Measurements from ENCODE around the gene SPOCK2. TPM values are rescaled to one million over a fixed set of nuclear protein-coding genes. Genes with fewer than 3 reads are reported as not detected.
"Not testable (repeated sequence)": the region's sequence is repeated elsewhere in the genome, so short reads cannot be mapped to it uniquely, and the experiment has no call there.

SPOCK2 gene
- total RNA-seq, 1 donor from 2014 or later, result 63.7 TPM

DNA sequence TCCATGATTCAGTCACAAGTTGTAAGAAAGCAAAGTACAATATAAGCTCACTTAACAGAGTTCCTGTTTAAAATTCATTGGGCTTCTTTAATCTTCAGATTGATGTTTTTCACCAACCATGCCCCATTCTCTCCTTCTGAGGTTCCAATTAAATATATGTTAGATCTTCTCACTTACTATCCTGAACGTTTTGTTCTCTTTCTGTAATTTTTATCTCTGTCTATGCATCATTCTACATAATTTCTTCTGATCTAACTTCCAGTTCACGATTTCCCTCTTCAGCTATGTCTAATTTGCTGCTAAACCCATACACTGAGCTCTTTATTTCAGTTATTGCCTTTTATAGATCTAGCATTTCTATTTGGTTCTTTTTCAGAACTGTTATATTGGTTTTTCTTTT is 28.0 kb upstream of the SPOCK2 start:
- no peak for DNase-seq (ENCODE audit: low read depth)
- H3K4me3 ChIP-seq (ENCODE audit: low read depth, low read length), result no peak overlapping the region
- TF ChIP-seq, protein P1, sequence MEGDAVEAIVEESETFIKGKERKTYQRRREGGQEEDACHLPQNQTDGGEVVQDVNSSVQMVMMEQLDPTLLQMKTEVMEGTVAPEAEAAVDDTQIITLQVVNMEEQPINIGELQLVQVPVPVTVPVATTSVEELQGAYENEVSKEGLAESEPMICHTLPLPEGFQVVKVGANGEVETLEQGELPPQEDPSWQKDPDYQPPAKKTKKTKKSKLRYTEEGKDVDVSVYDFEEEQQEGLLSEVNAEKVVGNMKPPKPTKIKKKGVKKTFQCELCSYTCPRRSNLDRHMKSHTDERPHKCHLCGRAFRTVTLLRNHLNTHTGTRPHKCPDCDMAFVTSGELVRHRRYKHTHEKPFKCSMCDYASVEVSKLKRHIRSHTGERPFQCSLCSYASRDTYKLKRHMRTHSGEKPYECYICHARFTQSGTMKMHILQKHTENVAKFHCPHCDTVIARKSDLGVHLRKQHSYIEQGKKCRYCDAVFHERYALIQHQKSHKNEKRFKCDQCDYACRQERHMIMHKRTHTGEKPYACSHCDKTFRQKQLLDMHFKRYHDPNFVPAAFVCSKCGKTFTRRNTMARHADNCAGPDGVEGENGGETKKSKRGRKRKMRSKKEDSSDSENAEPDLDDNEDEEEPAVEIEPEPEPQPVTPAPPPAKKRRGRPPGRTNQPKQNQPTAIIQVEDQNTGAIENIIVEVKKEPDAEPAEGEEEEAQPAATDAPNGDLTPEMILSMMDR (conservative IDR thresholded peaks at IDR 0.05; ENCODE audit: low read depth, low read length), result no peak

DNA sequence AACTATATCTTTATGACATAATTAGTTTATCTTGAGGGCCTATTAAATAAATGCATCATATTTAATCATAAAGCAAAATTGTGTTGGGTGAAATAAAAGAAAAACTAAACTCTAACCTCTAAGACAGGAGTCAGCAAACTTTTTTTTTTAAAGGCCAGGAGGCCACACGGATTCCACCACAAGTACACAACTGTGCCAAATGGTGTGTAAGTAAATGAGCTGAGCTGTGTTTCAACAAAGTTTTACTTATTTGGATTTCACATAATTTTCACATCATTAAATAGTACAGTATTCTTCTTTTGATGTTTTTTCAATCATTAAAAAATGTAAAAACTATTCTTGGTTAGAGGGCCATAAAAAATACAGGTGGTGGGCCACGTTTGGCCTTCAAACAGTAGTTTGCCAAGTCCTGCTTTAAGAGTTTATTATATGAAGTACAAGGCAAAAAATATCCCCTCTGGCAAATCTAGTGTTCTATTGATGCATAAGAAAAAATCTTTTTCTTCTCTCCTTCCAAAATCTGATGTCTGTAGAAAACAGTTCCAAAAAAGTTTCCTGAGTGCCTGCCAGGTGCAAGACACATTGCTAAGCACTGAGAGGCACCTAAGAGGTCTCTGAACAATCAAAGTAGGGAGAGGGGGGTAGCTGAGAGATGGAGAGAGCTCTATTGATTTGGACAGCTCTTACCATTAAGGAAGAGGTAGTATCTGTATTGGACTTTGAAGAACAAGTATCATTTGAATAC is 26.5 kb upstream of the SPOCK2 start:
- TF ChIP-seq, protein P1 (conservative IDR thresholded peaks at IDR 0.05; ENCODE audit: low read depth, low read length), result no peak
- H3K4me3 ChIP-seq (ENCODE audit: low read depth, low read length), result no peak overlapping the region
- DNase-seq (ENCODE audit: low read depth), result no peak

DNA sequence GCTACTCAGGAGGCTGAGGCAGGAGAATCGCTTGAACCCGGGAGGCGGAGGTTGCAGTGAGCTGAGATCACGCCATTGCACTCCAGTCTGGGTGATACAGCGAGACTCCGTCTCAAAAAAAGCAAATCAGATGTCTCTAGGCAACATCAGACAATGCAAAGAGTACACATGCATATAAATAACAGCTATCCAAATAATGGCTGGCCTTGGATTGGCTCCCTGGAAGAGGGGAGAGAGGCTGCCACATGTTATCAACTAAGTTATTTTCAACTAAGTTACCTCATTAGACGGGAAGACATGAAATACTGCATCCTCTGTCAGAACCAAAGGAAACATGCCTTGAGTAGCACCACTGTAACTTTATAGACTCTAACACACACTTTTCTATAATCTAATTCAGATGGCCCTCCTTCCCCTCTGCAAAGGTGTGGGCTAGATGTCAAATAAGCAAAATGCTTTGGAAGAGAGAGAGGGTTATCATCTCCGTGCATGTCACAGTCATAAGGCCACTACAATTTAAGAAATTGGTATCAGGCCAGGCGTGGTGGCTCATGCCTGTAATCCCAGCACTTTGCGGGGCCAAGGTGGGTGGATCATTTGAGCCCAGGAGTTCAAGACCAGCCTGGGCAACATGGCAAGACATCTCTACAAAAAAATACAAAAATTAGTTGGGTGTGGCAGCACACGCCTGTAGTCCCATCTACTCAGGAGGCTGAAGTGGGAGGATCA is 22.5 kb upstream of the SPOCK2 start:
- TF ChIP-seq, protein P1 (conservative IDR thresholded peaks at IDR 0.05; ENCODE audit: low read depth, low read length), result no peak

DNA sequence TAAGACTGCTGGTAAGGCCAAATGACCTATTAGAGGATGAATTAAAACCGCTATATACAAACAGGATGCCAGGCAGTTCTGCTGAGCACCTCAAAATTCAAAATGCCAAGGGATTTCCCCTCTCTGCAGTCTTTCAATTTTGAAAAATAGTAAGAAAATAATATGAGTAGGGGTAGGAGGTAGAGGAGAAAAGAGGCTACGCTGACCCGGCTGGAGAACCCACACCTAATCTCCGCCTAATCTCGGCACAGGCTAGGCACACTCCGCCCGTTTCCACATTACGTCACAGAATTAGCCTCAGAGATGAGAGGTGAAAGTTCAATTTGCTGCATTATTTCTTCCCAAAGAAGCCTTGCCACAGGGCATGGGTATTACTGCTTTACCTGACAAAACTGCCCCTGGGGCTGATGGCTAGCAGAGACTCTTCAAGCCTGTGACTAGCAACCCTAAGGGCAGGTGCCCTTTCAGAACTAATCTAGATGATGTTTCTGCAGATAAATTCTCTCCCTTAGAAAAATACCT is 21.3 kb upstream of the SPOCK2 start:
- H3K4me3 ChIP-seq (ENCODE audit: low read depth, low read length), result no peak overlapping the region
- TF ChIP-seq, protein P1 (conservative IDR thresholded peaks at IDR 0.05; ENCODE audit: low read depth, low read length), result no peak
- DNase-seq (ENCODE audit: low read depth), result no peak

More for the DNA sequence above, 22.5 kb upstream of the SPOCK2 start:
- no peak for DNase-seq (ENCODE audit: low read depth)
- H3K4me3 ChIP-seq (ENCODE audit: low read depth, low read length), result no peak overlapping the region

DNA sequence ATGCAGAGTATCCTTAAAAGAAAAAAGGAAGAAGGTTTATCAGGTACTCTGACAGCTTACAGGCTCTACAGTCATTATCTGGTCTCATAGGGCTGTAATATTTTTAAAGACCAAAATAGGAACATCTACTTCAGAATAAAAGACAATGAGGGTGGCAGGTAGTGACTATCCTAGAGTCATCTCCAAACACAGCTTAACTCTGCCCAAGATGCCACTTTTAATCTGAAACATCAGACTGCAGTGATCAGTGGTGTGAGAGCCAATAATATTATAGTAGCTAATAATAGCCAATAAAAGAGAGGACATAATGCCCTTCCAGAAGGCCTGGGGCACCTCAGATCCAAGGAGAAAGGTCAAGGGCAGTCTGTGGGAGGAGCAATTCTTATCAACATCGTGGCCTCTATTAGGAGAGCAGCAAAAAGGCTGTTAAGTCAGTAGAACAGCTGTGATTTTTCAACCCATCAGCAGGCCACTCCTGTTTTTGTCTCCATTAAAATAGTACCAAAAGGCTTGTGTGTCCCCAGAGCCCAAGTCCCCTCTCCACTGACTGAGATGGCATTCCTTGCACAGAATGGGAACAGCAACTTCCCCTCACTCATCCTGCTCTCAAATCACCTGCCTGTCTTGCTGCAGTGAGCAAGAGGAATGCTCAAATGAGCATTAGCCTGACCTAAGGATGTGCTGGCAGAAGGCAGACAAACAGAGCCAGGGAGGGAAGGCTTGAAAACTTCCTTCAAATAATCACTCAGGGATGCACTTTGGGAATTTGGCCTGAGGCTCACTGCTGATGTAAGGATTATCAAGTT is 20.7 kb upstream of the SPOCK2 start:
- H3K4me3 ChIP-seq (ENCODE audit: low read depth, low read length), result no peak overlapping the region
- peak; percentile 56 for DNase-seq (ENCODE audit: low read depth)
- TF ChIP-seq, protein P1 (conservative IDR thresholded peaks at IDR 0.05; ENCODE audit: low read depth, low read length), result no peak

DNA sequence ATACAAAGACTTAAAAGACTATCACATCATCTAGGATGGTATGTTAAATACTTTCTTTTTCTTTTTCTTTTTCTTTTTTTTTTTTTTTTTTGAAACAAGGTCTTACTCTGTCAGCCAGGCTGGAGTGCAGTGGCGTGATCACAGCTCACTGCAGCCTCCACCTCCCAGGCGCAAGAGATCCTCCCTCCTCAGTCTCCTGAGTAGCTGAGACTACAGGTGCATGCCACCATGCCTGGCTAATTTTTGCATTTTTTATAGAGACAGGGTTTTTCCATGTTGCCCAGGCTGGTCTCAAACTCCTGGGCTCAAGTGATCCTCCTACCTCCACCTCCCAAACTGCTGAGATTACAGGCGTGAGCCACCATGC is 19.6 kb upstream of the SPOCK2 start:
- not testable (repeated sequence) for H3K4me3 ChIP-seq (ENCODE audit: low read depth, low read length); DNase-seq (ENCODE audit: low read depth)
